AG10803 (cell line): ENCODE data around the gene RBM33.
A peak's percentile ranks its signal among the peaks of the same experiment; 100 is the strongest.
"Not testable (repeated sequence)": the region's sequence is repeated elsewhere in the genome, so short reads cannot be mapped to it uniquely, and the experiment has no call there.

ENCODE experiments used
- DNase-seq: peaks from one replicate; pipeline ENCODE4 v3.0.0; 2010; ENCODE audit warnings: low read depth
- H3K4me3 ChIP-seq: 2 replicates; pipeline ENCODE4 v1.5.1; 2011; ENCODE audit warnings: mild to moderate bottlenecking, low read length, control low read depth
- CTCF ChIP-seq: conservative IDR thresholded peaks from 2 replicates; pipeline ENCODE4 v1.5.1; 2011; ENCODE audit warnings: mild to moderate bottlenecking, low read length, control low read depth, inconsistent platforms

RBM33 gene

GRCh38 chr7:155815332-155816191, 171.1 kb downstream of the RBM33 start:
- peak; percentile 18 for DNase-seq
- peak; percentile 47 for TF ChIP-seq CTCF
- no peak overlapping the region for H3K4me3 ChIP-seq

- DNase-seq, result no peak
- TF ChIP-seq CTCF, result no peak
- no peak overlapping the region for H3K4me3 ChIP-seq
These were observed 171.7 kb downstream of the RBM33 start for GRCh38 chr7:155816192-155816508.

- H3K4me3 ChIP-seq, result no peak overlapping the region
- no peak for TF ChIP-seq CTCF
- no peak for DNase-seq
These were observed 172.5 kb downstream of the RBM33 start for GRCh38 chr7:155816996-155817395.

GRCh38 chr7:155817515-155817914, 173.1 kb downstream of the RBM33 start:
- H3K4me3 ChIP-seq, result not testable (repeated sequence)

GRCh38 chr7:155818154-155818819, 173.8 kb downstream of the RBM33 start:
- TF ChIP-seq CTCF, result no peak
- DNase-seq, result no peak
- no peak overlapping the region for H3K4me3 ChIP-seq

More at GRCh38 chr7:155817515-155817914, 173.1 kb downstream of the RBM33 start:
- not testable (repeated sequence) for DNase-seq

- H3K4me3 ChIP-seq, result no peak overlapping the region
- no peak for TF ChIP-seq CTCF
- no peak for DNase-seq
These were observed 174.3 kb downstream of the RBM33 start for GRCh38 chr7:155818820-155819168.

GRCh38 chr7:155819186-155819585, 174.7 kb downstream of the RBM33 start:
- H3K4me3 ChIP-seq, result no peak overlapping the region
- no peak for TF ChIP-seq CTCF
- DNase-seq, result no peak
